ENCODE data around the gene BDKRB2. TPM values are rescaled to one million over a fixed set of nuclear protein-coding genes. Genes with fewer than 3 reads are reported as not detected.

Gene BDKRB2
- total and polyA plus RNA-seq, 2 of the 4 experiments (the other 2 are of a cell fraction): 60.9 to 73.1 TPM

DNA sequence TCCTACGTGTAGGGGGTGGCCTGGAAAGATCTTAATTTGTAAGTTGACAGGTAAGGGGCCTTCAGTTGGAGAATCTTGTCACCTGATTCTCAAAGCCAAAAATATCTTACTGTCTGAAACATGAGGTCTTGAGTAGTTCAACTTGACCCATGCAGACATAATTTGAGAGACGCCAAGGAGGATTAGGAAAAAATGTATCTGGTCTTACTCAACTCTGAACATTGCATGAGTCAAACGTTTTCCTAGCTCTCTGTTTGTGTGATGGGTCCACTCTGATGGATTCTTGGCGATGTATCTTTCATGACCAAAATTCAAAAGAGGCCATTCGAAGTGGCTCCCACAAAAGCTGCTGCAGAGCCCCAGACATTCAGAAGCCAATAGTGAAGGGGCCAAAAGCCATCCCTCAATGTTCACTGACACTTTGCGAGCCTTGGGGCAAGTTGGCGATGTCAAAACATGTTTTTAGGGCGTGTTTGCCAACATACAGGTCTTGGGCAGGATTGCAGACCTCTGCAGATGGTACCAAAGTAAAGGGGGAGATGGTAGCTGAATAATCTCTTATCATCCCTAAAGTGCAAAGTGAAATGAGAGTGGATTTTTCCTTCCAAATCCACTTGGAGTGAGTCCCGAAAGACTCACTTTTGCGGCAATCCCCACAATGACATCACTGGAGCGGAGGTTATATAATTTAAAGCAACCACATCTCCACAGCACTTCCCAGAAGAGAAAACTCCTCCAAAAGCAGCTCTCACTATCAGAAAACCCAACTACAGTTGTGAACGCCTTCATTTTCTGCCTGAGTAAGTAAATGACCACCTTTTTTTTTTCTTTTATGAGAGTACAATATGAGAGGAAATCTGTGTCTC is 51.1 kb downstream of the BDKRB2 start, which contains the start of gene BDKRB1 (continued):
- TF ChIP-seq SMC3 (IDR thresholded peaks at IDR 0.05; ENCODE audit: low read depth, low read length): no peak
- TF ChIP-seq, protein P1, sequence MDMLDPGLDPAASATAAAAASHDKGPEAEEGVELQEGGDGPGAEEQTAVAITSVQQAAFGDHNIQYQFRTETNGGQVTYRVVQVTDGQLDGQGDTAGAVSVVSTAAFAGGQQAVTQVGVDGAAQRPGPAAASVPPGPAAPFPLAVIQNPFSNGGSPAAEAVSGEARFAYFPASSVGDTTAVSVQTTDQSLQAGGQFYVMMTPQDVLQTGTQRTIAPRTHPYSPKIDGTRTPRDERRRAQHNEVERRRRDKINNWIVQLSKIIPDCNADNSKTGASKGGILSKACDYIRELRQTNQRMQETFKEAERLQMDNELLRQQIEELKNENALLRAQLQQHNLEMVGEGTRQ (IDR thresholded peaks at IDR 0.05; ENCODE audit: low read depth, low read length): no peak; the same call in 1 of the 2 replicates

Measured in IMR-90 (cell line).